Measurements from ENCODE around the gene UQCRQ.

Gene UQCRQ

GRCh38 chr5:132866342-132867045 lies at the start of gene UQCRQ, which contains the start of gene GDF9:
Gene UQCRQ (plus strand): TSS chr5:132866642. CDS start chr5:132866882, 240 bp downstream.
Gene GDF9 (minus strand): TSS chr5:132866469. CDS start chr5:132864533, 1,936 bp downstream.
- peak; percentile 98 for DNase-seq

GRCh38 chr5:132817011-132817410 lies 49.4 kb upstream of the UQCRQ start:
- DNase-seq = no peak

- DNase-seq = no peak
These were observed 47.0 kb upstream of the UQCRQ start for GRCh38 chr5:132819468-132819867.

GRCh38 chr5:132820162-132820754 lies 46.2 kb upstream of the UQCRQ start:
- DNase-seq = peak; percentile 80

- DNase-seq = no peak
These were observed 45.1 kb upstream of the UQCRQ start for GRCh38 chr5:132821350-132821749.

- no peak for DNase-seq
These were observed 44.7 kb upstream of the UQCRQ start for GRCh38 chr5:132821791-132822190.

- DNase-seq = no peak
These were observed 43.6 kb upstream of the UQCRQ start for GRCh38 chr5:132822650-132823480.

GRCh38 chr5:132823481-132824050 lies 42.9 kb upstream of the UQCRQ start:
- no peak for DNase-seq

- DNase-seq = no peak
These were observed 42.0 kb upstream of the UQCRQ start for GRCh38 chr5:132824426-132824825.

GRCh38 chr5:132825033-132825833 lies 41.2 kb upstream of the UQCRQ start:
- no peak for DNase-seq

GRCh38 chr5:132825834-132826391 lies 40.5 kb upstream of the UQCRQ start:
- DNase-seq = no peak

GRCh38 chr5:132826424-132827082 lies 39.9 kb upstream of the UQCRQ start:
- DNase-seq = no peak

- DNase-seq = no peak
These were observed 38.3 kb upstream of the UQCRQ start for GRCh38 chr5:132827943-132828673.

- no peak for DNase-seq
These were observed 37.5 kb upstream of the UQCRQ start for GRCh38 chr5:132828846-132829494.

- DNase-seq = peak; percentile 55
These were observed 36.6 kb upstream of the UQCRQ start for GRCh38 chr5:132829742-132830435.

GRCh38 chr5:132830436-132831094 lies 35.9 kb upstream of the UQCRQ start, which contains the start of gene SHROOM1:
Gene SHROOM1 (minus strand): TSS chr5:132830647. CDS start chr5:132826140, 4,507 bp downstream.
- peak; percentile 64 for DNase-seq

GRCh38 chr5:132831095-132831860 lies 35.2 kb upstream of the UQCRQ start:
- no peak for DNase-seq

- no peak for DNase-seq
These were observed 33.8 kb upstream of the UQCRQ start for GRCh38 chr5:132832612-132833011.

Data from NCI-H226 (cell line).